Naive B cell (primary cell): Measurements from ENCODE around the gene KLHL35. TPM values are rescaled to one million over a fixed set of nuclear protein-coding genes. Genes with fewer than 3 reads are reported as not detected.
A peak's percentile ranks its signal among the peaks of the same experiment; 100 is the strongest.

ENCODE experiments used
- ATAC-seq, 2 donors: fragments of 150-1000 bp; cut with Tn5 transposase; 2 replicates each; pipeline ENCODE4 v1.10.0; 2021; ENCODE audit warnings: low read depth in 2 of 2, mild to moderate bottlenecking in 2 of 2, moderate library complexity in 2 of 2
- DNase-seq: peaks from one replicate; pipeline ENCODE4 v3.0.0; 2022
- H3K27ac Mint-ChIP-seq, 6 donors: one replicate each; pipeline ENCODE4 v1.8.0; 2020 to 2022; ENCODE audit warnings: mild to moderate bottlenecking in 6 of 6, mixed read lengths in 6 of 6, moderate library complexity in 5 of 6, inconsistent platforms in 2 of 6
- H3K27me3 Mint-ChIP-seq, 3 donors: one replicate each; pipeline ENCODE4 v1.8.0; 2021 to 2022; ENCODE audit warnings: mixed read lengths in 3 of 3, mild to moderate bottlenecking in 1 of 3
- H3K36me3 Mint-ChIP-seq, 2 donors: one replicate each; pipeline ENCODE4 v1.8.0; 2020 to 2022; ENCODE audit warnings: mixed read lengths in 2 of 2, inconsistent platforms in 1 of 2, mild to moderate bottlenecking in 1 of 2
- H3K4me1 Mint-ChIP-seq, 3 donors: one replicate each; pipeline ENCODE4 v1.8.0; 2020 to 2022; ENCODE audit warnings: mixed read lengths in 3 of 3, inconsistent platforms in 1 of 3, mild to moderate bottlenecking in 1 of 3, moderate library complexity in 1 of 3
- H3K4me3 Mint-ChIP-seq, 8 donors: one replicate each; pipeline ENCODE4 v1.8.0; 2020 to 2022; ENCODE audit warnings: mild to moderate bottlenecking in 8 of 8, mixed read lengths in 8 of 8, moderate library complexity in 8 of 8, inconsistent platforms in 2 of 8
- H3K9me3 Mint-ChIP-seq, 7 donors: one replicate each; pipeline ENCODE4 v1.8.0; 2020 to 2022; ENCODE audit warnings: mixed read lengths in 7 of 7, mild to moderate bottlenecking in 5 of 7, inconsistent platforms in 2 of 7, moderate library complexity in 1 of 7
- polyA plus RNA-seq, 6 donors: library from polyadenylated mRNA; unstranded; fragments of 300-500 nt; fragmentation: Illumina TruSeq; gene quantifications; one replicate each; pipeline ENCODE4 v1.2.3, GENCODE V29; 2021; ENCODE audit warnings: low read depth in 6 of 6

Gene KLHL35
- under 1 TPM in 2 of 6 donors, not detected in 4; 0.48 to 0.74 TPM for polyA plus RNA-seq

GRCh38 chr11:75432911-75433321 is at the start of gene KLHL35:
Gene KLHL35 (minus strand): TSS chr11:75433203. CDS start chr11:75430629, 2,574 bp downstream.
- H3K27ac Mint-ChIP-seq, result no peak within 1 kb of the TSS
- no peak for ATAC-seq
- peaks cover 52 to 85% (median 65%) of the 10 kb centered on the region in 3 donors for H3K27me3 Mint-ChIP-seq
- DNase-seq, result no peak
- H3K4me3 Mint-ChIP-seq, result peak within 1 kb of the TSS in 1 of 8 donors; percentile 56
- H3K9me3 Mint-ChIP-seq, result peaks cover 0 to 9% (median 3%) of the 10 kb centered on the region in 7 donors
- H3K36me3 Mint-ChIP-seq, result peaks cover 0 to 9% of the 10 kb centered on the region in 2 donors
- peaks cover 22 to 26% (median 24%) of the 10 kb centered on the region in 3 donors for H3K4me1 Mint-ChIP-seq

GRCh38 chr11:75481922-75482606 is 49.1 kb upstream of the KLHL35 start:
- Mint-ChIP-seq H3K36me3 (no peaks in the 10 kb centered on the region), H3K9me3 (no peaks in the 10 kb centered on the region), H3K27ac (no peak overlapping the region), H3K27me3 (peaks cover 0 to 15% (median 0%) of the 10 kb centered on the region in 3 donors), H3K4me1 (peaks cover 0 to 7% (median 0%) of the 10 kb centered on the region in 3 donors), H3K4me3 (peak overlapping the region in 1 of 8 donors; percentile 70)
- ATAC-seq (no peak), DNase-seq (no peak)

- Mint-ChIP-seq H3K4me1 (peaks cover 0 to 7% (median 0%) of the 10 kb centered on the region in 3 donors), H3K27me3 (peaks cover 0 to 15% (median 0%) of the 10 kb centered on the region in 3 donors), H3K4me3 (no peak overlapping the region), H3K36me3 (no peaks in the 10 kb centered on the region), H3K27ac (no peak overlapping the region), H3K9me3 (no peaks in the 10 kb centered on the region)
- DNase-seq (no peak), ATAC-seq (no peak)
Observed at GRCh38 chr11:75481223-75481921, 48.4 kb upstream of the KLHL35 start.

- H3K4me1 Mint-ChIP-seq, result peaks cover under 1 to 8% (median 7%) of the 10 kb centered on the region in 3 donors
- peaks cover 0 to 15% (median 0%) of the 10 kb centered on the region in 3 donors for H3K27me3 Mint-ChIP-seq
- no peaks in the 10 kb centered on the region for H3K9me3 Mint-ChIP-seq
- ATAC-seq (no peak), DNase-seq (no peak)
- no peaks in the 10 kb centered on the region for H3K36me3 Mint-ChIP-seq
- H3K4me3 Mint-ChIP-seq, result no peak overlapping the region
- H3K27ac Mint-ChIP-seq, result peak overlapping the region in 1 of 6 donors; percentile 20
Observed at GRCh38 chr11:75480185-75481175, 47.5 kb upstream of the KLHL35 start.

GRCh38 chr11:75479597-75480145 is 46.7 kb upstream of the KLHL35 start:
- no peak for ATAC-seq
- H3K4me1 Mint-ChIP-seq, result peaks cover 7 to 15% (median 14%) of the 10 kb centered on the region in 3 donors
- DNase-seq, result no peak
- no peaks in the 10 kb centered on the region for H3K36me3 Mint-ChIP-seq
- no peak overlapping the region for H3K4me3 Mint-ChIP-seq
- H3K9me3 Mint-ChIP-seq, result no peaks in the 10 kb centered on the region
- H3K27me3 Mint-ChIP-seq, result peaks cover 0 to 15% (median 3%) of the 10 kb centered on the region in 3 donors
- peak overlapping the region in 1 of 6 donors; percentile 61 for H3K27ac Mint-ChIP-seq

- no peak overlapping the region for H3K27ac Mint-ChIP-seq
- H3K4me3 Mint-ChIP-seq, result no peak overlapping the region
- no peaks in the 10 kb centered on the region for H3K9me3 Mint-ChIP-seq
- peaks cover 13 to 20% (median 15%) of the 10 kb centered on the region in 3 donors for H3K4me1 Mint-ChIP-seq
- DNase-seq, result no peak
- no peaks in the 10 kb centered on the region for H3K36me3 Mint-ChIP-seq
- no peak for ATAC-seq
- H3K27me3 Mint-ChIP-seq, result peaks cover 0 to 15% (median 4%) of the 10 kb centered on the region in 3 donors
Observed at GRCh38 chr11:75478783-75479596, 46.0 kb upstream of the KLHL35 start.

- H3K27me3 Mint-ChIP-seq, result peaks cover 0 to 4% (median 4%) of the 10 kb centered on the region in 3 donors
- ATAC-seq, result no peak
- no peak overlapping the region for H3K27ac Mint-ChIP-seq
- no peak overlapping the region for H3K4me3 Mint-ChIP-seq
- H3K36me3 Mint-ChIP-seq, result no peaks in the 10 kb centered on the region
- no peaks in the 10 kb centered on the region for H3K9me3 Mint-ChIP-seq
- peaks cover 13 to 20% (median 15%) of the 10 kb centered on the region in 3 donors for H3K4me1 Mint-ChIP-seq
- no peak for DNase-seq
Observed at GRCh38 chr11:75477614-75477935, 44.6 kb upstream of the KLHL35 start.

- H3K27me3 Mint-ChIP-seq, result peaks cover 0 to 4% (median 0%) of the 10 kb centered on the region in 3 donors
- no peaks in the 10 kb centered on the region for H3K9me3 Mint-ChIP-seq
- no peak for DNase-seq
- H3K4me1 Mint-ChIP-seq, result peaks cover 11 to 20% (median 13%) of the 10 kb centered on the region in 3 donors
- no peak for ATAC-seq
- no peaks in the 10 kb centered on the region for H3K36me3 Mint-ChIP-seq
- H3K27ac Mint-ChIP-seq, result peak overlapping the region in 3 of 6 donors; percentile 14 to 81 (median 70)
- H3K4me3 Mint-ChIP-seq, result peak overlapping the region in 1 of 8 donors; percentile 17
Observed at GRCh38 chr11:75476739-75477613, 44.0 kb upstream of the KLHL35 start.

GRCh38 chr11:75475767-75476650 is 43.0 kb upstream of the KLHL35 start:
- Mint-ChIP-seq H3K4me1 (peaks cover 11 to 20% (median 13%) of the 10 kb centered on the region in 3 donors), H3K27me3 (peaks cover 0 to 4% (median 0%) of the 10 kb centered on the region in 3 donors), H3K4me3 (peak overlapping the region in 2 of 8 donors; percentile 21 to 75), H3K9me3 (no peaks in the 10 kb centered on the region), H3K27ac (peak overlapping the region in 2 of 6 donors; percentile 53 to 61), H3K36me3 (no peaks in the 10 kb centered on the region)
- ATAC-seq (no peak), DNase-seq (no peak)

- H3K27ac Mint-ChIP-seq, result peak overlapping the region in 1 of 6 donors; percentile 61
- H3K9me3 Mint-ChIP-seq, result no peaks in the 10 kb centered on the region
- H3K4me1 Mint-ChIP-seq, result peaks cover 11 to 20% (median 13%) of the 10 kb centered on the region in 3 donors
- ATAC-seq (peak in 1 of 2 donors; percentile 25), DNase-seq (no peak)
- no peaks in the 10 kb centered on the region for H3K36me3 Mint-ChIP-seq
- H3K27me3 Mint-ChIP-seq, result peaks cover 0 to 4% (median 0%) of the 10 kb centered on the region in 3 donors
- peak overlapping the region in 4 of 8 donors; percentile 2 to 75 (median 41) for H3K4me3 Mint-ChIP-seq
Observed at GRCh38 chr11:75474878-75475766, 42.1 kb upstream of the KLHL35 start.
